Mononuclear cell (primary cell): ENCODE data around the gene VWA8. TPM values are rescaled to one million over a fixed set of nuclear protein-coding genes. Genes with fewer than 3 reads are reported as not detected.
"Not testable (repeated sequence)": the region's sequence is repeated elsewhere in the genome, so short reads cannot be mapped to it uniquely, and the experiment has no call there.

ENCODE experiments used
- H3K27me3 ChIP-seq: 2 replicates; pipeline ENCODE4 v1.6.0; 2011; ENCODE audit warnings: low read length, control low read depth; ENCODE audit not compliant: insufficient read depth
- H3K4me1 ChIP-seq: 2 replicates; pipeline ENCODE4 v1.5.1; 2011; ENCODE audit warnings: mild to moderate bottlenecking, low read length, control low read depth; ENCODE audit not compliant: insufficient read depth
- H3K4me3 ChIP-seq: 2 replicates; pipeline ENCODE4 v1.5.1; 2011; ENCODE audit warnings: mild to moderate bottlenecking, low read length, moderate library complexity
- H3K9me3 ChIP-seq: 2 replicates; pipeline ENCODE4 v1.5.1; 2011; ENCODE audit warnings: low read depth, mild to moderate bottlenecking, control low read depth, low read length
- total RNA-seq: library from RNA; depleted of rRNA; stranded (reverse); fragments of >200 nt; gene quantifications from one replicate; pipeline ENCODE4 v1.2.3, GENCODE V29; 2012

VWA8 gene
- total RNA-seq, 1 donor: 18.6 TPM

DNA sequence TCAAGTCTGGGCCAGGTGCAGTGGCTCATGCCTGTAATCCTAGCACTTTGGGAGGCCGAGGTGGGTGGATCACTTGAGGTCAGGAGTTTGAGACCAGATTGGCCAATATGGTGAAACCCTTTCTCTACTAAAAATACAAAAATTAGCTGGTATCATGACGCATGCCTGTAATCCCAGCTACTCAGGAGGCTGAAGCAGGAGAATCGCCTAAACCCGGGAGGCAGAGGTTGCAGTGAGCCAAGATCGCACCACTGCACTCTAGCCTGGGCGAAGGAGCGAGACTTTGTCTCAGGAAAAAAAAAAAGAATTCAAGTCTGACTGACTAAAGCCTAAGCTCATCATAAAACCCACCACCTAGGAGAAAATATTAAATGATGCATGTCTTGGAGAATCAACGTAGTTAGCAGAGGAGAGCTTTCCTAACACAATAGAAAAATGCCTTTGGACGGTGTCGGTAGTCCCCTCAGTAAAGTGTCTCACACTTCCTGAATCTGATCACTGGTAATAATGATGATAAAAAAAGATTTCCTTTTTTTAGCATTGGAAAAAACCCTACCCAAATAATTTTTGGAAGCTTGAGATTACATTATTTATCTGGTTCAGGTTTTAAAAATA is 313.1 kb downstream of the VWA8 start:
- not testable (repeated sequence) for H3K27me3 ChIP-seq, H3K9me3 ChIP-seq, H3K4me3 ChIP-seq
- peaks cover 21% of the 10 kb centered on the region for H3K4me1 ChIP-seq

DNA sequence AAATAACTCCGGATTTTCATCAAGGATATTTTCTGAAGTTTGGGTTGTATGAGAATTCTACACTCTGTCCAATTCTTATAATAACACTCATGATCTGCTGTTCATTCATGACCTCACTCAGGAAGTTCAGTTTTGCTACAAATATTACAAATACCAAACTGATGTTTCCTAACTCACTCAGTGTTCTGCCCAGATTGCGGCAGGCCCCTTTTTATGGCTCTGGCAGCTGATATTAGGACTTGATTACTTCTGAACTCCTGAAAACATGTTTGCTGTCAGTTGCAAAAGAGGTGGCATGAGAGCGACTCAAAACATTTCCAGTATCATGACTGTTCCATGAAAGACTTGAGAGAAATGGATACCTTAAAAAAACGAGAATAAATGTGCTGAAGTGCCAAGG is 315.6 kb downstream of the VWA8 start:
- Histone ChIP-seq H3K4me1 (peaks cover 4% of the 10 kb centered on the region), H3K9me3 (no peaks in the 10 kb centered on the region), H3K27me3 (no peaks in the 10 kb centered on the region), H3K4me3 (no peak overlapping the region)

DNA sequence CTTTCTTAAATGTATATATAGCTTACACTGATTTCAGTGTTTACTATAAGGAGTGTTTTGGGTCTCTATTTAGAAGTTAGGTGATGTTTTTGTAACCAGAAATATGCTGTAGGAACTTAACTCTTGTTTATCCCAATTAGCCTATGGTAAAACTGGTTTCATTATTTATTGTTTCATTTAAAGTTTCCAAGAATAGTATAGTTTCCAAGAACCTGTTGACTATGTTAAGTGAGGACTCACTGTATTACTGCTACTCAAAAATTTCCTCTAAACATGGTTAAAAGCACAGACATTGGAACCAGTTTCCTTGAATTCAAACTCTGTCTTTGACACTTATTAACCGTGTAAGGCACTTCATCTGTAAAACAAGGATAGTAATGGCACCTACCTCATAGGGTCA is 316.2 kb downstream of the VWA8 start:
- Histone ChIP-seq H3K4me1 (peaks cover 4% of the 10 kb centered on the region), H3K4me3 (no peak overlapping the region), H3K9me3 (no peaks in the 10 kb centered on the region), H3K27me3 (no peaks in the 10 kb centered on the region)

DNA sequence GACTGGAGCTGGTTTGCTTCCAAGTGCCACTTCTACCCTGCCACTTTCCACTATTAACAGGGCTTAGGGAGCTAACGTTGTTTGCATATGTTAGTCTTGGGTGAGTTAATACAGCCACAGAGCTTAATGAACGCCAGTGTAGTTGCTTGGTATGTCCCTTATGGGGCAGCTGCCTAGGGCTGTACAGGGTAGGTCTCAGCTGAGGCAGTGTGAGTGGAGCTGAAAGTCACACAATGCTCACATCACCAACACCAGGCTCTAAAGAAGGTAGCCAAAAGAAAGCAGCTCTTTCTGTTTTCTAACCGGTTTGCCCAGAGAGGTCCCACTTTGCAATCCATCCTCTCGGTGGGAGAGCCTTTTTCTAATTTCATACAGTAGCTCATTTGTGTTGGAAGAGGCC is 317.4 kb downstream of the VWA8 start:
- no peaks in the 10 kb centered on the region for H3K27me3 ChIP-seq
- H3K4me3 ChIP-seq: no peak overlapping the region
- peaks cover 4% of the 10 kb centered on the region for H3K4me1 ChIP-seq
- H3K9me3 ChIP-seq: no peaks in the 10 kb centered on the region

DNA sequence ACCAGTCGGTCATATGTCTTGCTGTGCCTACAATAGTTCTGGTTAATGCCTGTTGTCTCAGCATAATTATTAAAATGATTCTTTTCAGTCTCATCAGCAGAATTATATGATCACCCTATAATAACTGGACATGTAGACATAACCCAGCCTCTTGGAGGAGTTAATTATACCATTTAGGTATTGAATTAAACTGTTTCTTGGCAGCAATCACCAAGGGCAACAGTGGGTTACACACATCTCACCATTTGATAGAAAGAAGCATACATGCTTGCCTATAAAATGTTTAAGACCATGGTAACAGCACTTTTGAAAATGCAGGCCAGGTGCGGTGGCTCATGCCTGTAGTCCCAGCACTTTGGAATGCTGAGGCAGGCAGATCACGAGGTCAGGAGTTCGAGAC is 318.9 kb downstream of the VWA8 start:
- Histone ChIP-seq H3K9me3 (no peaks in the 10 kb centered on the region), H3K4me3 (no peak overlapping the region), H3K4me1 (peaks cover 4% of the 10 kb centered on the region), H3K27me3 (no peaks in the 10 kb centered on the region)

DNA sequence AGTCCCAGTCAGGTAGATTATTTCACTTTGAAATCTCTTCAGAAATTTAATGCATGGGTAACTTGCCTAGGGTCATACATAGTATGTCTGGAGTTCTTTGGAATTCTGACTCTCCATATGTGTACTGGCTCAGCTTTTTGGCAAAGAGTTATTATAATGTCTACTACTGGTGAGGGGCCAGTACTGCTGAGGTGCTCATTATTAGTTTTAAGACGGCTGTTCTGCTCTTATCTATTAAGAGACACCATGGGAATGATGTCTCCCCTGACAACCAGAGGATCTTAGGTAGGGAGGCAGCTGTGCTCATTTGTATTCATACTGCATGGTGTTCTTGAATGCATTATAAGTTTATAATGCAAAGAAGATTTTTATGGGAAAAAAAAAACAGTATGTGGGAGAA is 319.5 kb downstream of the VWA8 start:
- Histone ChIP-seq H3K4me3 (no peak overlapping the region), H3K27me3 (no peaks in the 10 kb centered on the region), H3K9me3 (no peaks in the 10 kb centered on the region), H3K4me1 (peaks cover 4% of the 10 kb centered on the region)

DNA sequence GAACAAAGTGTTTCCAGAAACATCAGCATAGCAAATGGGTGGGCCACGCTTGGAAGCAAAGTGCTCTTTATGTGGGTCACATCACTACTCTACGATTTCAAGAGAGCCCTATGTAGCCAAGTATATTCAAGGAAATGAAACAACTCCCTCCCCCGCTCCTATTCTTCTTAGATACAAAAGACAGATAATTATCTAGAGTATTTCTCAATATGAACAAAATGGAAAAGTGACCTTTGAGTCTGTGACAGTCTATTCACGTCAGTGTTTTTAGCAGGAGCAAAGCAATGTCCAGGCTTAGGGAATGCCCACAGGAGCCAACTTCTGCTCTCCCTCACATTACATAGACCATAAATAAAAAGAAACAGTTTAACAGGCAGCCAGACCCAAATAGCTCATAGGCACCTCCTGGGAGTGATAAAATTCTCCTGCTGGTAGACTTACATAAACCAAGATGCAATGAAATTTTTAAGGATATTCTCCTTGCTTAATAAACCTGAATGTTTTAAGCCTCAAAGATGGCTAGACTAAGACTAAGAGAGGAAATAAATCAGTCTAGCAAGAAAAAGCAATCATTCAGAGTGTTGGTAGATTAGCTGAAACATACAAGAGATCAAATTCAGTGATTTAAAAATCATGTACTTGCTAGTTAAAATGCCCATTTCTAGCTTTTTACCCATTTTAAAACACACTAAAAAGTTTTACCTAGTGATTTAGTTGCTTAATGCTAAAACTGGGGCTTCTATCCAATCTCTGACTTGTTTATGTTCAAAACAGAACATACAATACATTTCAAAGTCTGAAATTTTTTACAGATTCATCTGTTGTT is 320.7 kb downstream of the VWA8 start:
- H3K4me3 ChIP-seq: no peak overlapping the region
- no peaks in the 10 kb centered on the region for H3K9me3 ChIP-seq
- H3K27me3 ChIP-seq: no peaks in the 10 kb centered on the region
- H3K4me1 ChIP-seq: no peaks in the 10 kb centered on the region

DNA sequence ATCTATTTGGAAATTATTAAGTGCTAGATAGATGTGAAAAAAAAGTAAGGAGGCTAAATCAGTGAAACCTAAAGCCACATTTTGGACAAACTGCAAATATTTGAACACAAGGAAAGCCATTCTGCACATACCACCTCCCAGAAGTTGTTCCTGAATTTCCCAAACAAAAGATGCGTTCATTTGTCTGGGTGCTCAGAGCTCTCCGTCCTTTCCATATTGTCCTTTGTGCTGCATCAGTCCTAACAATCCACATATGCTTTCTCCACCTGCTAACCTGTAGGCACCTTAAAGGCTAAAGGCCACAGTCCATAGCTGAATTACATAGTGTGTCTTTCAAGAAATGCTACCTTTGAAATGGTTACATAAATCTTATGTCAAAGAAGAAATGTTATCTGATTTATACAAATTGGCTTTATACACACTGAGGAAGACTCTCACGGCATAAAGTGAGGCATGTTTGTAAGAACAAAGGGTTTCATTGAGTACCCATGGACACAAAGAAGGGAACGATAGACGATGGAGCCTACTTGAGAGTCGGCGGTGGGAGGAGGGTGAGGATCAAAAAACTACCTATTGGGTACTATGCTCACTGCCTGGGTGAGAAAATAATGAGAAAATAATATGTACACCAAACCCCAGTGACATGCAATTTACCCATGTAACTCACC is 321.5 kb downstream of the VWA8 start:
- Histone ChIP-seq H3K27me3 (no peaks in the 10 kb centered on the region), H3K4me1 (no peaks in the 10 kb centered on the region), H3K9me3 (no peaks in the 10 kb centered on the region), H3K4me3 (no peak overlapping the region)

DNA sequence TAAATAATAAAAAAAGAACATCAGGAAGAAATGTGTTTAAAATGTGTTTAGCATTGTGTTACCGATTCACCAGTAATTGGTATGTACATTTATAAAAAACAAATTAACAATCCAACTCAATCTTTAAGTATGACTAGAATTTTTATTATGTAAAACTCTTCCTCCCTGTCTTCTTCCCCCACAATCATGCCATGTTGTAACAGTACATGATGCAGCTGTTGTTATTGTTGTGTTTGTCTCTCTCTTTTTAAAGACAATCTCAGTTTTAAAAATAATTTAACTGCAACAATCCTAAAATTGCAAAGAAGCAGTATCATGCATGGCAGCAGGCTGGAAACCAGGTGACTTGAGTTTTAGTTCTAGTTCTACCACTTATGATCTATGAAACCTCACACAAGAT is 323.3 kb downstream of the VWA8 start:
- H3K27me3 ChIP-seq: no peaks in the 10 kb centered on the region
- H3K4me1 ChIP-seq: no peaks in the 10 kb centered on the region
- H3K4me3 ChIP-seq: no peak overlapping the region
- no peaks in the 10 kb centered on the region for H3K9me3 ChIP-seq

DNA sequence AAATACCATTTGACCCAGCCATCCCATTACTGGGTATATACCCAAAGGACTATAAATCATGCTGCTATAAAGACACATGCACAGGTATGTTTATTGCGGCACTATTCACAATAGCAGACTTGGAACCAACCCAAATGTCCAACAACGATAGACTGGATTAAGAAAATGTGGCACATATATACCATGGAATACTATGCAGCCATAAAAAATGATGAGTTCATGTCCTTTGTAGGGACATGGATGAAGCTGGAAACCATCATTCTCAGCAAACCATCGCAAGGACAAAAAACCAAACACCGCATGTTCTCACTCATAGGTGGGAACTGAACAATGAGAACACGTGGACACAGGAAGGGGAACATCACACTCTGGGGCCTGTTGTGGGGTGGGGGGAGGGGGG is 323.9 kb downstream of the VWA8 start:
- not testable (repeated sequence) for H3K27me3 ChIP-seq, H3K4me1 ChIP-seq, H3K9me3 ChIP-seq, H3K4me3 ChIP-seq

DNA sequence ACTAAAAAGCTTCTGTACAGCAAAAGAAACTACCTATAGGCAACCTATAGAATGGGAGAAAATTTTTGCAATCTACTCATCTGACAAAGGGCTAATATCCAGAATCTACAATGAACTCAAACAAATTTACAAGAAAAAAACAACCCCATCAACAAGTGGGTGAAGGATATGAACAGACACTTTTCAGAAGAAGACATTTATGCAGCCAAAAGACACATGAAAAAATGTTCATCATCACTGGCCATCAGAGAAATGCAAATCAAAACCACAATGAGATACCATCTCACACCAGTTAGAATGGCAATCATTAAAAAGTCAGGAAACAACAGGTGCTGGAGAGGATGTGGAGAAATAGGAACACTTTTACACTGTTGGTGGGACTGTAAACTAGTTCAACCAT is 324.3 kb downstream of the VWA8 start:
- H3K9me3 ChIP-seq, H3K4me1 ChIP-seq, H3K27me3 ChIP-seq, H3K4me3 ChIP-seq: not testable (repeated sequence)

DNA sequence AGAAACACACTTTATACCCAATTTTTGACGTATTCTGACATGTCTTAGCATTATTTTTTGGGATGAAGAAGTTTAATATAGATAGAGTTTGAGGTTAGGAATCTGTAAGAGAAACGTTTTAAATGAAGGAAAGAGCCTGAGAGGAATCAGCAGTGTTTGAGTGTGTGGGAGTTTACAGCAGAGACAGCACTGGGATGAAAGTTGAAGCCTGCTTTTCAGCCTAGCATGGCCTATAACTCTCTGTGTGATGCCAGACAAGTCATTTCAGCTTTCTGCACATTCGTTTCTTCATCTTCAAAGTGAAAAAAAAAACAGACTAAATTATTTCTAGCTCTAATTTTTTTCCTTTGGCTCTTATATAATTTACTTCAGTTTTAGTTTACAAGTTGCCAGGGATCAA is 326.5 kb downstream of the VWA8 start:
- H3K4me3 ChIP-seq: no peak overlapping the region
- H3K9me3 ChIP-seq: no peaks in the 10 kb centered on the region
- H3K4me1 ChIP-seq: no peaks in the 10 kb centered on the region
- H3K27me3 ChIP-seq: no peaks in the 10 kb centered on the region

DNA sequence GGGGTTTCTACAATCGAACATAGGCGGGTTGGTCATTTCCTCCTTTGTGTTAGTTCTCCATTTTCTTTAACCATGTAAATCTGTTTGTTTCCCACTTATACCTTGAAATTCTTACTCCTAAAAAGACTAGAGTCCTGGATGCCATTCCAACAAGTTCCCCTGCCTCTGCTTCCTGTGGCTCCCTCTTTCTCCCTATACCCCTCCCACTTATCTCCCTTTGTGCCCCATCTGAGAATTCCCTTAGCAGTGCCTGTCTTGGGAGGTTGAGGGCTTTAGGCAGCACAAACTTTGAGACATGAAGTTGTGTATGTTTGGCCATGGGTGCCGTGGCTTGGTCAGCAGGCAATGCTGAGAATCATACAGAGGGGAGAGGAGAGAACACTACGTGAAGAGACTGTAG is 327.1 kb downstream of the VWA8 start:
- no peaks in the 10 kb centered on the region for H3K9me3 ChIP-seq
- H3K27me3 ChIP-seq: no peaks in the 10 kb centered on the region
- no peak overlapping the region for H3K4me3 ChIP-seq
- no peaks in the 10 kb centered on the region for H3K4me1 ChIP-seq

DNA sequence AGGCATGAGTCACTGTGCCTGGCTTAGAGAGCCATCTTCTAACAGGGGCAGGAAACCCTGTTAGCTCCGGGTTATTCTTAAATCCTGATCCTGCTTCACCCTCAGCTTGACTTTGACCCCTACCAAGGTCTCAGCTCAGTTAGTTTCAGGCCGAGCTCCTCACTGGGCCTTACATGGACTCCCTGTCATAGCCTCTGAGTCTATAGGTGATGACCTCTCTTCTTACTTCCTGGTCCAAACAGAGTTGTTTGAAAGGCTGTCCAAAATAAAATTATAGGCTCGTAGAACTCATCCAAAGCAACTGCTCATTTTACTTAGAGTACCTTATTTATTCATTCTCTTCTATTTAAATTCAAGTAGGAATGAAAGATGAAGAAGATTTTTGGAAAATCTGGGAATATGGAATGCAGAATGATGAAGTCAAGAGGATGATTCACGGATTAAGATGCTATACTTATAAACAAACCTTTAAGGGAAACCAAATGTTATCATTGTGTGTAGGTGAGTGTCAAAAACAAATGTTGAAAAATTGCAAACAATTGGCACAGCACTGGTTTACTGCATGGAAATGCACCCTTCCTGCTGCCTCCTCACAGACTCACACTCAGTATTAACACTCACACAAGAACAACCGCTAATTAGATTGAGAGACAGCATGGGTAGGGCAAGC is 329.5 kb downstream of the VWA8 start:
- Histone ChIP-seq H3K4me3 (no peak overlapping the region), H3K9me3 (no peaks in the 10 kb centered on the region), H3K4me1 (no peaks in the 10 kb centered on the region), H3K27me3 (no peaks in the 10 kb centered on the region)

DNA sequence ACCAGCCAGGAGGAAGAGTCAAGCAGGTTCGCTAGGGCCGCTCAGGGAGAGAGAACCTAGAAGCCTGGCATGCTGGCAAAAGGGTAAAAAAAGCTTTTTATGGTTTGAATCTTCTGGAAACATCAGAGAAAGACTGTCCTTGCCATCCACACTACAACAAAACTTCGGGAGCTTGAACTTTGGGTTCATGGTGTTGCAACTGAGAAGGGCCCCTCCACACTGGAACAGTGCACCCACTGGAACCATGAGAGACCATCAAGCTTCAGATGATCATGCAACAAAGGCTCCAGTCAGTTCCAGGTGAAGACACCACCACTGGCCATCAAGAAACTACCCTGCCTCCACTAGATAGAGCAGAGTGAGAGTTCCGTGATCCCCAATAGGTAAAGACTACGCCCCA is 333.5 kb downstream of the VWA8 start:
- Histone ChIP-seq H3K4me1 (no peaks in the 10 kb centered on the region), H3K27me3 (no peaks in the 10 kb centered on the region), H3K4me3 (no peak overlapping the region), H3K9me3 (no peaks in the 10 kb centered on the region)
